HFF-Myc (cell line): ENCODE results near the gene SPTB.

Source experiments
- DNase-seq: peaks from one replicate; pipeline ENCODE4 v3.0.0-alpha.2; 2011; ENCODE audit warnings: low read depth; ENCODE audit errors: extremely low read depth
- H3K4me3 ChIP-seq: replicated peaks from 2 replicates; pipeline ENCODE4 v1.5.1; 2011; ENCODE audit warnings: low read depth, mild to moderate bottlenecking, control low read depth, low read length
- CTCF ChIP-seq: IDR thresholded peaks from 2 replicates; pipeline ENCODE4 v1.5.1; 2012; ENCODE audit warnings: mild to moderate bottlenecking, low read depth, low read length, control low read depth; ENCODE audit errors: missing control alignments

The SPTB gene

GRCh38 chr14:64865992-64866391 lies 13.7 kb downstream of the SPTB start:
- H3K4me3 ChIP-seq: no peak overlapping the region
- DNase-seq: no peak
- TF ChIP-seq CTCF: no peak

- no peak for DNase-seq
- TF ChIP-seq CTCF: no peak
These were observed 14.6 kb downstream of the SPTB start for GRCh38 chr14:64865109-64865508.

GRCh38 chr14:64864258-64864657 lies 15.4 kb downstream of the SPTB start:
- H3K4me3 ChIP-seq: no peak overlapping the region
- DNase-seq: no peak
- TF ChIP-seq CTCF: no peak

More at GRCh38 chr14:64865109-64865508, 14.6 kb downstream of the SPTB start:
- H3K4me3 ChIP-seq: no peak overlapping the region

GRCh38 chr14:64861916-64862315 lies 17.8 kb downstream of the SPTB start:
- no peak for DNase-seq
- H3K4me3 ChIP-seq: no peak overlapping the region
- TF ChIP-seq CTCF: no peak

- no peak for DNase-seq
- no peak for TF ChIP-seq CTCF
- no peak overlapping the region for H3K4me3 ChIP-seq
These were observed 19.7 kb downstream of the SPTB start for GRCh38 chr14:64860039-64860438.

DNA sequence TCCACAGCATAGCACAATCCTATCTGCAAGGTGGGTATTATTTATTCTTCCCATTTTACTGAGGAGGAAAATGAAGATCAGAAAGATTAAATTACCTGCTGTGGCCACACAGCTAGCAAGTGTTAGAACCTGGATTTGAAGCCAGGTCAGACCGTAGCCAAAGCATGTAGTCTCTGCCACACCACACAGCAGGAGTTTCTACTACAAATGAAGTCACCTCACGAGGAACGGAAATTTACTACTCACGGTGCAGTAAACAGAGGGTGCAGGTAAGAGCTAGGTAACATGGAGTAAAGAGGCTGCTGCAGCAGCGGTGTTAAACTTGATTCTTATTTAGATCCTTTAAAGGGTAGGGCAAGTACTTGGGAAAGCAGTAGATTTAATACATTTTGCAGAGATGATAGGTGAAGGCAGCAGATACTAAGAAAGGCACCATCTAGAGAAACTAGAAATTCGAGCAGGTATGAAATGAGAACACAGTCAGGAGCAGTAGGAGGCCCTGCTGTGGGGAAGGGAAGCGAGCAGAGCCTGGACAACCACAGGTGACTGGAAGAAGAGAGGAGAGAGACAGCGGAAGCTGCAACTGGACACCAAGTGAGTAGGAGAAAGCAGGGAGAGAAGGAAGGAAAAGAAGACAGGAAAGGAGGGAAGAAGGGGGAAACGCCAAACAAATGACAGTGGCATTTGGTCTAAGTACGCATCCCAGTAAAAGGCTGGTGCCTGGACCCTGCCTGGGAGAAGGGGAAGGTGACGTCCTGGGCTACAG lies 21.5 kb downstream of the SPTB start:
- H3K4me3 ChIP-seq: no peak overlapping the region
- no peak for DNase-seq
- TF ChIP-seq CTCF: no peak
